Kidney epithelial cell (primary cell): ENCODE data around the gene ACTG2. TPM values are rescaled to one million over a fixed set of nuclear protein-coding genes. Genes with fewer than 3 reads are reported as not detected.
"Not testable (repeated sequence)": the region's sequence is repeated elsewhere in the genome, so short reads cannot be mapped to it uniquely, and the experiment has no call there.

Experiments used
- DNase-seq: peaks from one replicate; pipeline ENCODE4 v3.0.0-alpha.2; 2010; ENCODE audit warnings: low read depth
- H3K27me3 ChIP-seq: 2 replicates; pipeline ENCODE4 v1.6.0; 2011; ENCODE audit warnings: low read length; ENCODE audit not compliant: control insufficient read depth, insufficient read depth
- H3K36me3 ChIP-seq: 2 replicates; pipeline ENCODE4 v1.5.1; 2011; ENCODE audit warnings: low read length; ENCODE audit not compliant: control insufficient read depth, insufficient read depth
- H3K4me3 ChIP-seq: 2 replicates; pipeline ENCODE4 v1.5.1; 2011; ENCODE audit warnings: low read depth, mild to moderate bottlenecking, control low read depth, low read length
- CTCF ChIP-seq: IDR thresholded peaks from 2 replicates; pipeline ENCODE4 v1.5.1; 2011; ENCODE audit warnings: mild to moderate bottlenecking, moderate library complexity, low read length, control low read depth, inconsistent platforms; ENCODE audit not compliant: insufficient read depth, poor library complexity, severe bottlenecking
- total RNA-seq: library from RNA; depleted of rRNA; stranded (reverse); fragments of >200 nt; gene quantifications from 2 replicates; pipeline ENCODE4 v1.2.3, GENCODE V29; 2015

ACTG2 gene
- total RNA-seq, 1 donor from 2014 or later, result 2.1 TPM

DNA sequence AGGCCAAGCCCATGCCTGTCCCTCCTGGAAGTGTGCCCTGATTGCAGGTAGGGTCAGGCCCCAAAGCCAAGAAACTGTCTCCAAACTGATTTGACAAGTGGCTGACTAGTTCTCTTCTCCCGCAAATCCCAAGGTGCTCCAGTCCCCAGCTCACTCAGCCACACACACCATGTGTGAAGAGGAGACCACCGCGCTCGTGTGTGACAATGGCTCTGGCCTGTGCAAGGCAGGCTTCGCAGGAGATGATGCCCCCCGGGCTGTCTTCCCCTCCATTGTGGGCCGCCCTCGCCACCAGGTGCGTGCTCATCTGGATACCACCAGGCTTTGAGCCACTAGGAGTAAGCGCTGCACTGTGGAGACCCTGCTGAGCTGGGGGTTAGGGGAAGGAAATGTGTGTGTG, 8.3 kb downstream of the ACTG2 start:
- DNase-seq, result no peak
- H3K4me3 ChIP-seq, result no peak overlapping the region
- no peaks in the 10 kb centered on the region for H3K27me3 ChIP-seq
- no peaks in the 10 kb centered on the region for H3K36me3 ChIP-seq
- no peak for TF ChIP-seq CTCF

- Histone ChIP-seq H3K4me3 (no peak overlapping the region), H3K36me3 (no peaks in the 10 kb centered on the region), H3K27me3 (no peaks in the 10 kb centered on the region)
- DNase-seq, result no peak
- TF ChIP-seq CTCF, result no peak
These were observed 9.5 kb downstream of the ACTG2 start for GRCh38 chr2:73902284-73902683.

DNA sequence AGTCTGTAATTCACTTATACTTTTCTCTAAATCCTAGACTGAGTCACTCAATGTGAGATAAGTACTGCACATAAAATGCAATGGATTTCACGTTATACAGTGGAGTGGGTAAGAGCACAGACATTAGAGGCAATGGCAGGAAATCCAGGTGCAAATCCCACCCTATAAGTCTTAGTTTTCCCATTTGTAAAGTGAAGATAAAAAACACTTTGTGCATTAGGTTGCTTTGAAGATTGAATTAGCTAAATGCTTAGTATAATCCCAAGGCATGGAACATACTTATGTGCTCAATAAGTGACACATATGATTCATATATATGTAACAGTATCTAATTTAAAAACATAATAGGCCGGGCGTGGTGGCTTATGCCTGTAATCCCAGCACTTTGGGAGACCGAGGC, 10.5 kb downstream of the ACTG2 start:
- DNase-seq, result no peak
- H3K4me3 ChIP-seq, result no peak overlapping the region
- TF ChIP-seq CTCF, result no peak
- no peaks in the 10 kb centered on the region for H3K36me3 ChIP-seq
- no peaks in the 10 kb centered on the region for H3K27me3 ChIP-seq

DNA sequence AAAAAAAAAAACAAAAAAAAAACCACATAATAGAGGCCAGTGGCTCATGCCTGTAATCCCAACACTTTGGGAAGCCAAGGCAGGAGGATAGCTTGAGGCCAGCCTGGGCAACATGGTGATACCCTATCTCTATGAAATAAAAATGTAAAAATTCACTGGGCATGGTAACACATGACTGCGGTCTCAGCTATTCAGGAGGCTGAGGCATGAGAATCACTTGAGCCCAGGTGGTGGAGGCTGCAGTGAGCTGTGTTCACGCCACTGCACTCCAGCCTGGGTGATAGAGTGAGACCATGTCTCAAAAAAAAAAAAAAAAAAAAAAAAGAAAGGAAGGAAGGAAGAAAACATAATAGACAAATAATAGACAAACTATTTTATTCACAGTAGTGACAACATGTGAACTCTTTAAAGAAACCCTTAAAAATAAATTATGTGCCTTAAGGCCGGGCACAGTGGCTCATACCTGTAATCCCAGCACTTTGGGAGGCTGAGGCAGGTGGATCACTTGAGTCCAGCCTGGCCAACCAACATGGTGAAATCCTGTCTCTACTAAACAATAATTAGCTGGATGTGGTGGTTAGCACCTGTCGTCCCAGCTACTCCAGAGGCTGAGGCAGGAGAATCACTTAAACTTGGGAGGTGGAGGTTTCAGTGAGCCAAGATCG, 11.3 kb downstream of the ACTG2 start:
- H3K4me3 ChIP-seq, DNase-seq, H3K36me3 ChIP-seq, H3K27me3 ChIP-seq: not testable (repeated sequence)

DNA sequence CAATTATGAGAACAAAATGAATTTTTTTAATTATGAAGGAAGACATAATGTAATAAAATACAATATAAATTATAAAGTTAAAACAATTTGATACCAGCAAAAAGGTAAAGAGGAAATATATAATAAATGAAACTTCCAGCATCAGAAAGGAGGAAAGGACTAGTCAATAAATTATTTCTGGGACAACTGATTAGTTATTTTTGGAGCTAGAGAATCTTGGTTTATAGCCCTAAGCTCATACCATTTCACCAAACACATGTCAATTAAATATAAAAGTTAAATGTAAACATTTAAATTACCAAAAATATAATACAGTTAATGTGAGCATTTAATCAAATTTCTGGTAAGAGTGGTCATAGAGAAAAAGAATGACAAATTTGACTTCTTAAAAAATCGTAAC, 12.1 kb downstream of the ACTG2 start:
- H3K4me3 ChIP-seq, result no peak overlapping the region
- no peak for TF ChIP-seq CTCF
- no peaks in the 10 kb centered on the region for H3K27me3 ChIP-seq
- no peak for DNase-seq
- H3K36me3 ChIP-seq, result no peaks in the 10 kb centered on the region

DNA sequence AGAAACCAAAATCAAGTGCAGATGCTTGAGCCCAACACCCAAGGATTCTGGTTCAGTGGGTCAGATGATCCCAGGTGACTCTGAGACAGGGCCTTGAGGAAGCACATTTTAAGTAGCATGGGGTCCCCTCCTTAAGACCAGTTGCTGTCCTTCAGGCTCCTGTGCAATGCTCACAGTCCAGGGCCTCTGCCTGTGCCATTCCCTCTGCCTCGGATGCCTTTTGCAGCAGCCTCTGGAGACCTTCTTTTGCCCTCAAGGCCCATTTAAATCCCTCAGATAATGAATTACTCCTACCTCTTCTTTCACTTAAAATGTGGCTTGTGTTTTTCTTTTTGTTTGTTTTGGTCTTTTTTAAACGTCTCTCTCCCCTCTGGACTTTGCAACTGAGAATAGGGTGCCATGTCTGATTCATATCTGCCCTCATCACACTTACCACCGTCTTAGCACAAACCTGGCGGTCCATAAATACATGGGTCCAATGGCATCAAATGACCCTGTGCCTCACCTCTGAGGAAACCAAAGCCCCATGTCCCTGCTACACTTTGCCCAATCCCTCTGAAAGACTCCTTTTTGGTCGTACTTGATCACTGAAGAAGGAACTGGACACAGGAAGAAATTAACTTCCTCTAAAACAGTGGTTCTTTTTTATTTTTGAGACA, 14.2 kb downstream of the ACTG2 start:
- Histone ChIP-seq H3K36me3 (no peaks in the 10 kb centered on the region), H3K4me3 (no peak overlapping the region), H3K27me3 (no peaks in the 10 kb centered on the region)
- no peak for TF ChIP-seq CTCF
- no peak for DNase-seq
